ENCODE results near the gene PTH1R.
A peak's percentile ranks its signal among the peaks of the same experiment; 100 is the strongest.

The PTH1R gene

DNA sequence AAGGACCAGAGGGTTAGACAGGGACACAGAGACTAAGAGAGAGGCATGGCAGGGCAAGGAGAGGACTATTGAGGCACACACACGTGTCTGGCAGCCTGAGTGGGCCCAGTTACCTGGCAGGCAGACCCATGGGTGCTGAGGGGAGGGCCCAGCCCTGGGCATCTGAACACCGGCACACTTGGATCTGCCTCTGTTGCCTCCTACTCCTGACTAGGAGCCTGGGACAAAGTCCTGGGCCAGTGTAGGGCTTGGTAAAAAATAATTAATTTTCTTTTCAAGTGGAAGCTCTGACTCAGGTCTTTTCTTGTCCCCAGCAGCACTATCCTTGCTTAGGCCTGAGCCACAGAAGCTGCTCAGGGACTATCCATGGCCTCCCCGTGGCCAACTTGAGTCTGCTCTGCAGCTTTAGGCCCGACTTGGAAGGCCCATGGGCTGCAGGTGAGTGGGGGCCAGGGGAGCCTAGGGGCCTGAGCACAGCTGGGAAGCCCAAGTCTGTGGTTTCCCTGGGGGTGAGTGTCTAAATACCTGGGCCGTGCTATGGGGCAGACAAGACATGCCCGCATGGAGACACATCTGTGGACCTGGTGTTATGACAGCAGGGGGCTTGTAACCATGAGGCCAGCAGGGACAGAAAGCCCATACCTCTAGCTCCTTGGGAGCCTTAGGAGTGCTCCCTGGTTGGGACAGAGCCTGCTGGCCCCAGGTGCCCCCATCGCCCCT lies at the start of gene PTH1R:
Gene PTH1R, plus strand, starts transcription at position 316 of the 720 bp plus-strand sequence. CDS start 5,839 bp downstream, outside the sequence.
- DNase-seq, result no peak

DNA sequence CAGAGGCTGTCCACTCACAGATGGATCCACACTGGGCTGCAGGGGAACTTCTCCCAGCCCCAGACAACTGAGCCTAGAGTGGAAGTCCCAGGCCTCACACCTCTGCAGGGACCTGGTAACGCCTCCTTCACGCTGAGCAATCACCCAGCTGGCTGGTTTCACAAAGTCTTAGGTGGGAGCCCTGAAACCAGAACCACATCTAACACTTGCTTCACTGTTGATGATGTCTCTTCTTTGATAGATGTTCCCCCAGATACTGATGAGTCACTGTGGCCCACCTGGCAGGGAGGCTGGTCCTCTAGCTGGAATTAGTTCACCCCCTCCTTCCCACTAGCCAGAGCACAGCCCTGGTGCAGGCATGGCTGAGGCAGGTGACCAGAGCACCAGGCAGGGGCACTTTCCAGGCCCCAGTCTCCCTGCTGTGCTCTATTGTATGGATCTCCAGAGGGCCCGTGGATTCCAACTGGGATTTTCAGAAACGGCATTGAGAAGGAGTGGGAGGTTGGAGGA lies 47.8 kb upstream of the PTH1R start:
- DNase-seq, result no peak

DNA sequence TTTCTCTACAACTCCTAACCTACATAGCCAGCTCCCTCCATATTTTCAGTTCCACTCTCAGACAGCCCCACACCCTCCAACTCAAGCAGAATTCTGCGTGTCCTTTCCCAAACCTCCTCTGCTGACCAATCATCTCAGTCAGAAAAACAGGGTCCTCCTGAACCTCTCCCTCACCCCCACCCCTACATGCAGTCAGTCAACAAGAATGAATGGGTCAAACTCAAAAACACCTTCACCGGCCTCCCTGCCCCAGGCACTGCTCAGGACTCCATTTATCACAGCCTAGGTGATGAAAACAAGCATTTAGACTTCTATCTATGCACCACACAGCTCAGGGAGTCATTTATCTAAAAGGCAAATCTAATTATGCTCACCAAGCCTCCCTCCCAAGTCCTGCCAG lies 46.7 kb upstream of the PTH1R start:
- DNase-seq, result no peak

DNA sequence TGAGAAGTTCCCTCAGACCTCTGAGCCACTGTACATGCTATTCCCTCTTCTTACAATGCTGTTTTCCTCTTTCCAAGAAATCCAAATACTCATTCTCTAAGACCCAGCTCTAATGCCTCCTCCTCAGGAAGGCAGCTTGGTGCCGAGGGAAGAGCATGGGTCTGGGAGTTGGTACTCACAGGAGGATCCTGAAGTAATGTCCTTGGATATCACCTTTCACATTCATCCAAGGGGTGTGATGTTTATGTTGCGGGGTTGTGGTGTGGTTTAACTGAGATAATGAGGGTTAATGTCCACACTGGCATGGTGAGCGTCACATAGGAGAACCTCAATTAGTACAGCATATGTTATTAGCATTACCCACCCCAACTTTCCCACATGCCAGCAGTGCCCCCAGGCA lies 46.2 kb upstream of the PTH1R start:
- DNase-seq, result no peak

DNA sequence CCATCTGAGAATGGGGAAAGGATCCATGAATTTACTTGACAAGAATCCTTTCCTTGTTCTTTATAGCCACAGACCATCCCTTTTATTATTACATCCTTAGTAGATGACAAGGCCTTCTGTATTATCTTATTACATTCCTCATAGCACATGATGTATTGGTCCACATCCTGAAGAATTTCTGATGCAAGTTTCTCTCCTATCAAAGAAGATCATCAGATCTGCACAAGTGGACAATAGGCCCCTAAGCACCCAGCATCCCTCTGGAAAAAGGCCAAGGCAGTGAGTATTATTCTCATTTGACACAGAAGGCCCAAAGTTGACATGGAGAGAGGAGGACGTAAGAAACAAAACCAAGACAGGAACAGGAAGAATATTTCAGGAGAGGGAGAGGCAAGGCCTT lies 45.7 kb upstream of the PTH1R start:
- no peak for DNase-seq

DNA sequence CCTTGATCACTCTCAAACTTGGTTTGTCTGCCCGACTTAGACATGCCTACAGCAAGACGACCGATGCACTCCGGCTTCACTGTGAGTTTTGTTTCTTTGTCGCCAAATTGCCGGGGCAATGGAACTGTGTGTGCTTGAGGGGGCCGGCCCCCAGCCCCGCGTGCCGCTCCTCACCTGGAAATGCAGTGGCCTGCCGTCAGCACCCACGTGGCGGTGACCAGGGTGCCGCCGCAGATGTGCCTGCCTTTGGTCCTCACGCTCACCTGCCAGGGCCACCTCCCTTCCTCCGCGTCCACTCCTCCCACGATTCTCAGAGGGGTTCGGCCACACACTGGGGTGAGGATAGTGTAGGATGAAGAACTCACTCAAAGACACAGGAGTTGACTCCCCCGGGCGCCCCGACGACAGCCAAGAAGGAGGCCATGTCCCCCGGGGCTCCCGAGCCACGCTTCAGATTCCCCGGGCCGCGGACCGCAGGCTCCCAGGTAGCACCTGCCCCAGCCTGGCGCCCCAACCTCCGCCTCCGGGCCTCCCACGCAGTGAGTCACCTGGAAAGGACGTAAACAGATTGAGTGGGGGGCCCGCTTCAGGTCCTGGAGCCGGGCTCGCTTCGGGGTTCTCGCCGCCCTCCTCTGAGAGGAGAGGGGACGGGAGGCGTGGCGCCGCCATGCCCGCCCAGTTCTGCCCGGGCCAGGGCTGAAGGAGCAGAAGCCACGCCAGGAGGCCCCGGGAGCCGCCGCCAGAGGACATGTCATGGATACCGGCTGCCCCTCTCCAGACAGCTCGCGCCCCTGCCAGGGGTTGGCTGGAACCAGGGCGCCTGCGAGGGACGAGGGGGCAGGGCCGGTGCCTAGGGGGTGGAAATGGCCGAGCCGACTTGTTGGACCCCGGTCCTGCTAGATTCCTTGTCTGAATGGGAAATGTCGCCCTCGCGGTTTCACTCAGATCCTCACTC lies 43.9 kb upstream of the PTH1R start:
- no peak for DNase-seq

DNA sequence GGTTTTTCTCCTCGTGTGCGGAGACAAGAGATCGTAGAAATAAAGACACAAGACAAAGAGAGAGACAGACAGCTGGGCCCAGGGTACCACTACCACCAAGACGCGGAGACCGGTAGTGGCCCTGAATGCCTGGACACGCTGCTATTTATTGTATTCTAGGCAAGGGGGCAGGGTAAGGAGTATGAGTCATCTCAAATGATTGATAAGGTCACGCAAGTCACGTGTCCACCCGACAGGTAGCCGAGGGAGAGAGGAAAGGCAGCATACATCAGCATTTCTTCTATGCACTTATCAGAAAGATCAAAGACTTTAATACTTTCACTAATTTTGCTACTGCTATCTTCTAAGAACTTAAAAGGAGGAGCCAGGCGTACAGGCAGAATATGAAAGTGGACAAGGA lies 42.5 kb upstream of the PTH1R start:
- no peak for DNase-seq

DNA sequence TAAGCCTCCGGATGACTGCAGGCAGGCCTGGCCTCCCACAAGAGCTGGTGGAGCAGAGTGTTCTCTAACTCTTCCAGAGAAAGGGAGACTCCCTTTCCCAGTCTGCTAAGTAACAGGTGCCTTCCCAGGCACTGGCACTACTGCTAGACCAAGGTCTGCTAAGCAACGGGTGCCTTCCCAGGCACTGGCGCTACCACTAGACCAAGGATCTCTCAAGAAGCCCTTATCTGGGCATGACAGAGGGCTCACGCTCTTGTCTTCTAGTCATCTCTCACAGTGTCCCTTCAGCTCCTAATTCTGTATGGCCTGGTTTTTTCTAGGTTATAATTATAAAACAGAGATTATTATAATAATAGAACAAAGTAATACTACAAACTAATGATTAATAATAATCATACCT lies 42.0 kb upstream of the PTH1R start:
- no peak for DNase-seq

DNA sequence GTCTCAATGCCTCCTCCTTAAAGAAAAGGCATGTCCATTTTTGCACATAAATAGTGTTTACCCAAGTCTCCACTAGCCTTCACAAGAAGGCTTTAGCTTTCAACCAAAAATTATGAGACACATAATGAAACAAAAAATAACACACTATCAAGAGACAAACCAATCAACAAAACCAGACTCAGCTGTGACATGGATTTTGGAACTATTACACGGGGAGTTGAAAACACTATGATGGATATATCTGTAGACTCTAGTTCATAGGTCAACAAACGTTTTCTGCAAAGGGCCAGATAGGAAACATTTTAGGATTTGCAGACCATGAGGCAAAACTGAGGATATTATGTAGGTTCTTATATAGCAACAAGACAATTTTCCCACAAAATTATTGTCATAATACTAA lies 39.2 kb upstream of the PTH1R start:
- DNase-seq, result no peak

DNA sequence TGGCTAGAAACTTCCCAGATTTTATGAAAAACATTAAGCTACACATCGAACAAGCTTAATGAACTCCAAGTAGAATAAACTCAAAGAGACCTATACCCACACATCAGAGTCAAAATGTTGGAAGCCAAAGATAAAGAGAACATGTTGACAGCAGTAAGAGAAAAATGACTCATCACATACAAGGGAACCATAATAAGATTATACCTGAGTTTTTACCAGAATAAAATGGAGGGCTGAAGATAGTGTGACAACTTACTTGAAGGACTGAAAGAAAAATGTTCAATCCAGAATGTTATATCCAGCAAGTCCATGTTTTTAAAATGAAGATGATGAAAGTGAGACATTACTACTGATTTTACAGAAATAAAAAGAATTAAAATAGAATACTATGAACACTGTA lies 37.0 kb upstream of the PTH1R start:
- DNase-seq, result no peak

DNA sequence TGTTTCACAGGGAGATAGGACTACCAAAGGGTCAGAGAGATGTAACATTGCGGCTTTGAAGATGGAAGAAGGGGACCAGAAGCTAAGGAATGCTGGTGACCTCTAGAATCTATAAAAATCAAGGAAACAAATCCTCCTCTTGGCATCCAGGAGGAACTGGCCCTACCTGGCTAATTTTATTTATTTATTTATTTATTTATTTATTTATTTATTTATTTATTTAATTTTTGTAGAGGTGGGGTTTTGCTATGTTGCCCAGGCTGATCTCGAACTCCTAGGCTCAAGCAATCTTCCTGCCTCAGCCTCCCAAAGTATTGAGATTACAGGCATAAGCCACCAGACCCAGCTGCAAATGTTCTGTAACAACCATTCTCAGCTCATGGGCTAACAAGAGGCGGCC lies 34.0 kb upstream of the PTH1R start:
- no peak for DNase-seq

DNA sequence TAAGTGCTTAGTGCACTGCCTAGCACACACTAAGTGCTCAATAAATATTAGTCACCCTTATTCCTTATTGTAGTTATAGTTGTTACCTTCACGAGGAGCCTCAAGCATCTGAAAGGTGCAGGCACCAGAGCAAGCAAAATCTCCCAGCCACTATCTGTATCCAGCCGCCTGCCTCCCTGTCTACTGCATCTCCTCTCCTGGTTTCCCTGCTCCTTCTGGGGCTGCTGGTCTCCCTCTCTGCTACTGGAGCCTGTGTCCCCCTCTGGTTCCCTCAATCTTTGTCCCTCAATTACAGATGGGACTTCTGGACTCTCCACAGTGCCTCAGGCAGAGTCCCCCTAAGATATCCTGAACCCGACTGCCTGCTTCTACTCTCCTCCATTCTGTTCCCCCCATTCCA lies 33.1 kb upstream of the PTH1R start:
- no peak for DNase-seq

DNA sequence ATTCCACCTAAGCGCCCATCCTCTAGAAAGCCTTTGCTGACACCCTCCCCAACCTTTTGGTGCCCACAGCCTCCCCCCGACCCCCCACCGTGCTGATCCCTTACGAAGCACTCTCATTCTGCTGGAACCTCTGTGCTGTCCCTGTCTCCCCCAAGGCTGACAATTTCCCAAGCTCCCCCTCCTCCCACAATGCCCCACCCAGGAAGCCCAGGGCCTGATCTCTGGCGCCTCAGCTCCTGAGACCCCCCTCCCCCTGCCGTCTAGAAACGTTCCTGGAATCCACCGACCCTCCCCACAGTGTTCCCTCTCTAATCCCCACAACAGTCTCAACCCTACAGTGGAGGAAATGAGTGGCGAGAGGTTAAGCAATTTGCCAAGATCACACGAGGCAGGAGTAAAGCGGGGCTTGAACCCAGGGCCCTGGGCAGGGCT lies 32.6 kb upstream of the PTH1R start:
- DNase-seq, result no peak

DNA sequence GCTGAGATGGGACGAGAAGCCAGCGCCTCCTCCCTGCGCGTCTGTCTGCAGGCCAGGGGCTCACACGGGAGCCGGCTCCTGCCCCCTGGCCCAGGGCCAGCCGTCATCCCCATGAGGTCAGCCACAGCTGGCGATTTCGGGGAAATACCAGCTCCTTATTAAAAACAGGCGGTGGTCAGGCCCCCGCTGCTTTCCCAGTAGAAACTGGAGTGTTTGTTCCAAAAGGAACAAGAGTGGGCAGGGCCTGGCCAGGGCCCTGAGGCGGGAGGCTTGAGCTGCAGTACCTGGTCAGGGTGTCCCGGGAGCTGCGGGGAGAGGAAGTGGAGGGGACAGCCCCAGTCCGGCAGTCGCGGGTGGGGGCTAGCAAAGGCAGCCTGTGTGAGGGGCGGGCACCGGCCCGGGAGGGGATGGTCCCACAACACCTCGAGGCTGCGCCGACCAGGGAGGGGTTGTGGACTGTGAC lies 32.1 kb upstream of the PTH1R start:
- peak in 1 of 2 experiments; percentile 59 for DNase-seq

DNA sequence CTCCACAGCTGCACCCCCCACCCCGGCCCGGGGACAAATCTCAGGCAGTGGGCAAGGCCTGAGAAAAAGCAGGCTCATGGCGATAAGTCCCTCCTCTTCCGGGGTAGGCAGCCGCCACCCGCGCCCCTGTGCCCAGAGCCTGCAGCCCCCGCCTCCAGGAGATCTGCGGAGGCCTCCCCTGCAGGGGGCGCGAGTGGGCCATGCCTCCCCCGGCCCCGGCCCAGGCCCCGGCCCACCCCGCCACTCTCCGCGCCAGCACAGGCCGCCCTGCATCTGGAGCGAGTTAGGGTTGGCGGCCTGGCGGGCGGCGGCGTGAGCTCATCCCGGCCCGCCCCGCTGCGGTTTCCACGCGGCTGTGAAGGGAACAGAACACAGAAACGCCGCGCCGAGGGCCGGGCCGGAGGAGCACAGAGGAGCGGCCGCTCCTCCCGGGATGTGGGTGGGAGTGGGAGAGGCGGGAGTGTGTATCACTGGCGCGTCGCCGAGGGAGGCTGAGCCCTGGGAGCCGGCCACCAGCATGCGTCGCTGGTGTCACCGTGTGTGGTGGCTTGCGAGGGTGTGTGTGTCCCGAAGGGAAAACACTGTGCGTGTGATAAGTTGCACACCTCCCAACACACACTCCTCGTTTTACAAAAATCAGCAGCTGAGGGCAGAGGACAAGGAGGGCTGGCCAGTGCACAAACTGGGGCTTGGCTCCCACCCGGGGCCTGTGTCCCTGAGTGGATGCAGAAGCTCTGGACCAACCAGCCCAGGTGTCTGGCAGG lies 31.5 kb upstream of the PTH1R start:
- DNase-seq, result peak; percentile 64 to 83

DNA sequence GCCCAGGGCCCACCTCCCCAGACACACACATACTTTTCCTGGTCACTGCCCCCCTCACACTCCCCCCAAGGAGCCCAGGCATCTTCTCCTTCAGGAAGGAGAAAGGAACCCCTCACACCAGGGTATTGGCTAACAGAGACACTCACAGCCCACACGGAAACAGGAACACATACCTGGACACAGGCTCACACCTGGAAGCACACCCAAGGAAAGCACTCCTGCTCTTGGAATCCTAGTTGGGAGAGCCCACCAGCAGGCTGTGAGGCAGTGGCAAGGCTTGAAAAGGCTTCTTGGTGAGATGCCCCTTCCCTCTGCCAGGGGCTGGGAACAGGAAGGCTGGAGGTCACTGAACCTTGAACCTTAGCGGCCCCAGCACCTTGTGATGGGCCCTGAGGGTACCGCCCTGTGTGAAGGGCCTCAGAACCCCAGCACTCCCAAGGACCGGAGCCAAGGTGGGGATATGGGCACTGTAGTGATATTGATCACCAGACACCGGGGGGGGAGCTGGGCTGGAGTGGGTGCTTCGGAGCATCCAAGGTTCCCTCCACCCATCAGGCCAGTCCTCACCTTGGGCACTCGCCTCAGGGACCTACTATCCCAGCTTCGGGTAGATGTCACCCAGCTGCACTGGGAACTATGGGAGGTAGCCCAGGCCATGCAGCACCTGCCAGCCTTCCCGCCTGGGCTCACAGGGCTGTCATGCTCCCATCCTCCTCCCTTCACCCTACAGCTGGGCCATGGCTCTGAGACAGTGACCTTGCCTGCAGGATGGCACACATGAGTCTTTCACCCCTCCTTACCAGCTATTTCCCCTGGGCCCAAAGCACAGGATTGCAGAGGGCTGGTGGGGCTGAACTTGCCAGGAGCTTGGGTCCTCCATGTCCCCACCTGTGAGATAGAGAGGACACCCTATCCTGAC lies 30.6 kb upstream of the PTH1R start:
- DNase-seq, result no peak

DNA sequence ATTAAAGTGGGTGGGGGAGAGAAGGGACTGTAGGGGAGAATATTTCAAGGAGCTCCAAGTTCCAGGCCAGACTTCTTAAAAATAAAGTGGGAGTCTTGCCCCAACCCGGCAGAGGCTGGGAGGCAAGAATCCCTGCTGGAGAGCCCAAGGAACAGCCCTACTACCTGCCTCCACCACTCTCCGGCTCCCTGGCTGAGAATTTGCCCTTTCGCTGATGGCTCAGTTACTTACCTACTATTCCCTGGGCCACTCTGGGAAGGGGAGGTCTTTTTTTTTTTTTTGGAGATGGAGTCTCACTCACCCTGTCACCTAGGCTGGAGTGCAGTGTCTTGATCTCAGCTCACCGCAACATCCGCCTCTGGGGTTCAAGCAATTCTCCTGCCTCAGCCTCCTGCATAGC lies 29.8 kb upstream of the PTH1R start:
- no peak for DNase-seq

DNA sequence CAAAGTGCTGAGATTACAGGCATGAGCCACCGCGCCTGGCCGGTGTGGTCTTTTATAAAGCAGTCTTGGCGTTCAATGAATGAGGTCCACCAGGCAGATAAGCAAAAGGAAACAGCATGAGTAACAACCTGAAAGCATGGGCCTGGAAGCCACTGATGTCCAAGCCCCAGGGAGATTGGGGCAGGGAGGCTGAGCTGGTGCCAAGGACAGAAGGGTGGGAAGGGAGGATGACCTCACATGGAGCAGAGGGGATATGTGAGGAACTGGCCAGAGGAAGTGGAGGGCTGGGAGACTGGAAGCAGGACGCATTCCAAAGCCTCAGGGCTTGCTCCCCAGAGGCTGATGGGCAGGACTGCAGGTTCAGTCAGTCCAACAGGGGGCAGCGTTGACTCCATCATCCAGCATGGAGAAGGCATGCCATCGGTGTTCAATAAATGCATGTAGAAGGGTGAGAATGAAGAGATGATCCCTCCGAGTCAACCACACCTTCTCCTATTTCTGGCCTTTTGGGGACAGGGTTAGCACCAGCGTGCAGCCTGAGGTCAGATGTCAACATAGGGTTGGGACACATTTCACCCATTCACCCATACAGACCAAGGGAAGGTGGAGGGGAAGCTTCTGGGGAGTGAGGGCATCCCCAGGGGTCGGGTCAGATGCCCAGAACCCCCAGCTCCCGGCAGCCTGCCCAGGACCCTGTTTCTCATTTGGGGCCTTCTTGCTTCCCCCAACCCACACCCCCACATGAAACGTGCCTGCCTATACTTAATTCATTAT lies 29.1 kb upstream of the PTH1R start:
- no peak for DNase-seq

DNA sequence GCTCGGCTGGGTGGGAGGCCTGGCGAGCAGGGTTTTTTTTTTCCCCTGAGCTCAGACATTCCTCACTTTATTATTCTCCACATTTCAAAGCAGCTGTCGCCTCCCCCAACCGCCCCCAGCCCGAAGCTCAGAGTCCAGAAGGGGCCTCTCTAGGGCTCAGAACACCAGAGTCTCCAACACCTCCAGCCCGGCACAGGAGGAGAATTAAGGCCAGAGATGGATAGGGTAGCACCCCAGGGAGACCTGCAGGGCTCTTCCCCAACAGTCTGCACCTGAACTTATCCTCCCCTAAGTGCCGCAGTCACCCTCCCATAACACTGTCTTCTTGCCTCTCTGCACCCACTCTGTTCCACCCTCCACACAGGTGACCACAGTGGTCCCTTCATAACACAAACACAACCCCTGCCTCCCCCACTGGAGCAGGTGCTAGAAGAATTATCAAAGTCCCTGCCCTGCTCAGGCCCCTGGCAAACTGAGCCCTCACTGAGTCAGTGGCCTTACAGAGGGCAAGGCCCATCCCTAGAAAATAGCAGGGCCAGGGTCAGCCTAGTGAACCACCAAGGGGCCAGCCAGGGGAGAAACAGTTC lies 28.4 kb upstream of the PTH1R start:
- DNase-seq, result no peak

DNA sequence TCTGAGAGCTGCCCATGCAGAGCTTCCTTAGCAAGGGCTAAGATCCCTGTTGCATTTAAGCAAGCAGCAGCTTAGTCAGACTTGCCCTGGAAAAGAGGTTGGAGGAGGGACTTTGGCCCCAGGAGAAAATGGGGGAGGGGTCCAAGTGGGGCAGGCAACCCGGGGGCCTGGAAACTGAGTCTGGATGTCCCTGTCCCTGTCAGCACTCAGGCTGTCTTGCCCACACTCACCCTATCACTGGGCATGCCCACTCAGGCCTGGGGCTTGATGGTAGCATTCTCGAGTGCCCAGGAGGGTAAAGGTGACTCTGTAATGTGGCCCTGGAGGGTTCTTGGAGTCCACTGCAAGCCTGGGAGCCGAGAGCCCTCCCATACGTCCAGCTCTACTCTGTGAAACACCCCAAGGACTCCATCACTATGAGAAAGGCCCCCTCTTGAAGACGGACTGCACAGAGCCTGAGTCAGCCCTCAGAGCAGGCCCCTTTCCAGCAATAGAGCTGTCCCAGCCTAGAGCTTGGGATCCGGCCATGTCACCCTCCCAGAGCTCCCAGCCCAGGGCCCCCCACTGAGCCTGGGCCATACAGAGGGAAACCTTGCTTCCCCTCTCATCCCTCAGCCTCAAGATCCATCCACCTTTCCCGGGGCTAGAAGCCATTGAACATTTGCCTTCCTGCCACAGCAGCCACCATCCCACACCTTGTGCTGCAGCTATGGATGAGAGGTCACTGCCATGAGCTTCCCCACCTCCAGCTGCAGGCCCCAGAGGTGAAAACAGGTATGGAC lies 27.6 kb upstream of the PTH1R start:
- DNase-seq, result no peak

Measured in NCI-H524 (cell line).